RPMI8226 (cell line): ENCODE results near the gene CENPX.

ENCODE experiments used
- DNase-seq: peaks from one replicate; pipeline ENCODE4 v3.0.0-alpha.2; 2015

The CENPX gene

GRCh38 chr17:81976332-81977210, 46.1 kb downstream of the CENPX start:
- peak; percentile 74 for DNase-seq

DNA sequence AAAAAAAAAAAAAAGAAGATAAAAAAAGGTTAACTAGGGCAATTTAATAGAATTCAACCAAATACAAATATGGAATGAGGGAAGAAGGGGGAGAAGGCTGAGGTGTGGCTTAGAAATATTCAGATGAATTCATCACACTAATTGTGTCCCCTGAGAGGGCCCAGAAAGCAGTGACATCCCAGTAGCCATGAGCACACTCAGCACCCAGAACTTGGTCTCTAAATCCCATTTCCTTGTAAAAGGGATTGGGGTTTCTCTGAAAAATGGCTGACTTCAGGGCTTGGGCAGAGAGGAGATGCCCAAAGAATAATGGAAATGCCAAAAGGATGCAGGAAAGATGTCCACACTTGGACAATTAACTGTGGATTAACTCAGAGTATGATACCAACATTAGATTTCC, 49.2 kb downstream of the CENPX start:
- no peak for DNase-seq

- DNase-seq, result no peak
Measured at GRCh38 chr17:81968850-81969812, 53.5 kb downstream of the CENPX start.
